Measurements from ENCODE around the gene DNMT1. TPM values are rescaled to one million over a fixed set of nuclear protein-coding genes. Genes with fewer than 3 reads are reported as not detected.

Gene DNMT1
- total RNA-seq, 1 donor from 2014 or later = 156 TPM

GRCh38 chr19:10096615-10096963, 98.2 kb downstream of the DNMT1 start:
- intact Hi-C loops (cut with micrococcal nuclease) = loop anchor here (1.0 kb wide), 3 partner anchors 10 to 24 kb away; partner anchors contain the start of genes PPAN and SHFL
- peaks cover 21% of the 10 kb centered on the region for H3K36me3 Mint-ChIP-seq (ENCODE audit: low read depth)

DNA sequence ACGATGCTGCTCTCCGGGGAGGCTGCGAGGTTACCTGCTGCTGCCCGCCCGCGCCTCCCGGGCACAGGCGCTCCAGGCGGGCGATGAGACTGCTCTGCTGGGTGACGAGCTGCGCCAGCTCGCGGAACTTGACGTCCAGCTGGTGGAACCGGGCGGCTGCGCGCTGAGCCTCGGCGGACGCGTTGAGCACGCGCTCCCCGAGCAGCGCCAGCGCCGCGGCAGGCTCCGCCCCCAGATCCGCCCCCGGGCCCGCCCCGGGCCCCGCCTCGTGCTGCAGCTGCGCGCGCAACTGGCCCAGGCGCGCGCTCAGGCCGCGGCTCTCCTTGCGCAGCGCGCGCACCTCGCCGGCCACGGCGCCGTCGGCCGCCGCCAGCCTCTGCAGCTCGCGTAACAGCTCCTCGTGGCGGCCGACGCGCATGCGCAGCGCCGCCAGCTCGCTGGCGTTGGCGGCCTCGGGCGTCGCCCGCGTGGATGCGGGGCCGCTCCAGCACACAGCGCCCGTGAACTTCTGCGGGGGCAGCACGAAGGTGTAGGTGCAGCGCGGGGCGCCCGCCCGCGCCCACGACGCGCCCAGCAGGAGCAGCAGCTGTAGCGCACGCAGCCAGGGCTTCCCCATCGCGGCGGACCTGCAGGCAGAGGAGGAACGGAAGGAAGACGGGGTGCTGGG, 98.7 kb downstream of the DNMT1 start:
- intact Hi-C loops (cut with micrococcal nuclease) = loop anchor here (1.0 kb wide), 3 partner anchors 10 to 24 kb away; partner anchors contain the start of genes PPAN and SHFL
- H3K27ac Mint-ChIP-seq = peak overlapping the region; percentile 59
- DNase-seq (peak; percentile 97), ATAC-seq (ENCODE audit: low read depth) (peak; percentile 87)
- CTCF ChIA-PET = interaction anchor here (0.7 to 5.5 kb wide), 6 partner anchors 9 to 165 kb away, joined by 3 to 41 read pairs (median 4); partner anchors contain the start of genes P2RY11 and PPAN
- peaks cover 50% of the 10 kb centered on the region for H3K4me1 Mint-ChIP-seq
- POLR2A ChIA-PET = interaction anchor here (0.5 to 11.0 kb wide), 13 partner anchors 10 to 336 kb away, joined by 3 to 297 read pairs (median 6); partner anchors contain the start of genes EIF3G, MRPL4, P2RY11 and PPAN
- TF ChIP-seq CTCF (IDR thresholded peaks at IDR 0.05) = no peak
- H3K4me3 Mint-ChIP-seq = peak overlapping the region; percentile 32
- no peaks in the 10 kb centered on the region for H3K27me3 Mint-ChIP-seq
- H3K9me3 Mint-ChIP-seq = no peaks in the 10 kb centered on the region
- peaks cover 23% of the 10 kb centered on the region for H3K36me3 Mint-ChIP-seq (ENCODE audit: low read depth)

More at GRCh38 chr19:10096615-10096963, 98.2 kb downstream of the DNMT1 start:
- no peak for TF ChIP-seq CTCF (IDR thresholded peaks at IDR 0.05)
- Mint-ChIP-seq H3K4me1 (peaks cover 52% of the 10 kb centered on the region), H3K27ac (peak overlapping the region; percentile 59), H3K4me3 (peak overlapping the region; percentile 32), H3K9me3 (no peaks in the 10 kb centered on the region), H3K27me3 (no peaks in the 10 kb centered on the region)
- POLR2A ChIA-PET = interaction anchor here (0.6 to 11.0 kb wide), 12 partner anchors 10 to 336 kb away, joined by 3 to 297 read pairs (median 6); partner anchors contain the start of genes EIF3G, MRPL4, P2RY11 and PPAN
- CTCF ChIA-PET = interaction anchor here (1.2 to 5.5 kb wide), 5 partner anchors 8 to 165 kb away, joined by 3 to 41 read pairs (median 4); partner anchors contain the start of gene P2RY11
- no peak for ATAC-seq (ENCODE audit: low read depth)
- DNase-seq = no peak

- Mint-ChIP-seq H3K27me3 (no peaks in the 10 kb centered on the region), H3K36me3 (ENCODE audit: low read depth) (peaks cover 28% of the 10 kb centered on the region), H3K9me3 (no peaks in the 10 kb centered on the region), H3K27ac (peak overlapping the region; percentile 53), H3K4me1 (peaks cover 48% of the 10 kb centered on the region), H3K4me3 (no peak overlapping the region)
- ATAC-seq (ENCODE audit: low read depth) = no peak
- ChIA-PET CTCF (interaction anchor here (0.7 to 5.5 kb wide), 6 partner anchors 9 to 164 kb away, joined by 3 to 41 read pairs (median 4); partner anchors contain the start of genes P2RY11 and PPAN), POLR2A (interaction anchor here (0.5 to 11.0 kb wide), 9 partner anchors 11 to 156 kb away, joined by 3 to 297 read pairs (median 7); partner anchors contain the start of genes EIF3G, MRPL4, P2RY11 and PPAN)
- intact Hi-C loops (cut with micrococcal nuclease) = no loop called here
- no peak for TF ChIP-seq CTCF (IDR thresholded peaks at IDR 0.05)
- DNase-seq = no peak
These were observed 99.2 kb downstream of the DNMT1 start for GRCh38 chr19:10095622-10095947.

DNA sequence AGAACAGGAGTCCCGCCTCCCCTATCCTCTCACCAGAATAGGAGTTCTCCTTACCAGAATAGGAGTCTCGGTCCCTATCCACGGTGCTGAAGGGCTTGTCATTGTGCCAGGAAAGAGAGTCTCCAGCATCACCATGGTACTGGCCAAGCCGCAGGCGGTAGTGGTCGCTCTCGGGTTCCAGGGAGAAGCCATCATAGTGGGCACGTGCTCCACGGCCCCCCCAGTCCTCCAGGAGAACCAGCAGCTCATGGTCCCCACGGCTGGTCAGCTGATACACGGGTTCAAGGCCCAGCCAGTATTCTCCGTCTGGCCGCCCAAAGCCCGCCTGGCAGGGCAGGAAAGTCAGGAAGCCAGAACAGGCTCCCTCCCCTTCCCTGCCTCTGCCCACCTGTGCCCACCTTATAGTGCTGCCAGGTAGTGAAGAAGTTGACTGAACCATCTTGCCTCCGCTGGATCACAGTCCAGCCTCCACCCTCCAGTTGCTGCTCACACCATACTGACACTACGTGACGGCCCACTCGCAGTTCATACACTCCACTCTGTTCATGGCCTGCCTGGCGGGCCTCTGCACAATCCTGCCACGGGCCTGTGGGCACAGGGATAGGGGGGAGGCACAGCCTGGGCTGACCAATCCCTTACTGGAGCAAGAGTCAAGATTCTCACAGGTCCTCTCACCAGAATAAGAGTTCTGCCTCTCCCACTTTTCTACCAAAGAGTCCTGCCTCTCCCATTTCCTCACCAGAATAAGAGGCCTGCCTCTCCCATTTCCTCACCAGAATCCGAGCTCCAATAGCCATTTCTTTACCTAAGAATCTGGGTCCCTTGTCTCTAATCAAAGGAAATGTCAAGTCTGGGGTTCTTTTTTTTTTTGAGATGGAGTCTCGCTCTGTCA, 101.2 kb downstream of the DNMT1 start:
- ChIA-PET CTCF (no interaction called here), POLR2A (interaction anchor here (3.8 kb wide), 1 partner anchor 13 kb away, joined by 64 read pairs; the partner anchor contains the start of gene PPAN)
- ATAC-seq (ENCODE audit: low read depth) = no peak
- no peak for DNase-seq
- Mint-ChIP-seq H3K27ac (peak overlapping the region; percentile 46), H3K9me3 (no peaks in the 10 kb centered on the region), H3K4me1 (peaks cover 33% of the 10 kb centered on the region), H3K36me3 (ENCODE audit: low read depth) (peaks cover 38% of the 10 kb centered on the region), H3K4me3 (no peak overlapping the region), H3K27me3 (no peaks in the 10 kb centered on the region)
- TF ChIP-seq CTCF (IDR thresholded peaks at IDR 0.05) = no peak
- intact Hi-C loops (cut with micrococcal nuclease) = no loop called here
